ENCODE results near the gene PTK7.

DNA sequence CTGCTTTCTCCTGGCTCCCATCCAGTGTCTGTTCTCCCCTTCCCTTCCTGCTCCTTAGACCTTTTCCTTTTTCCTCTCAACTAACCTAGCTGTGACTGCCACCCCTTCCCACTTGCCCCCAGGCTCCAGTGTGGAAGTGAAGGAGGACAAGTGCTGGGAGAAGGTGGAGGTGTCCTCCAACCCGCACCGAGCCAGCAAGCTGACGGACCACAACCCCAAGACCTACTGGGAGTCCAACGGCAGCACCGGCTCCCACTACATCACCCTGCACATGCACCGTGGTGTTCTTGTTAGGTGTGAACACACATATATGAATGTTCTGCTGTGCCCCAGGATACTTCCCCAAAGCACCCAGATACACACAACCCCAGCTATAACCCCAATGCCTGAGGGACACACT lies 124.4 kb downstream of the PTK7 start:
- no peak for TF ChIP-seq CTCF (IDR thresholded peaks at IDR 0.05)
- no peak for TF ChIP-seq POLR2AphosphoS5 (IDR thresholded peaks at IDR 0.05)
- TF ChIP-seq POLR2A (IDR thresholded peaks at IDR 0.05), result no peak
